ENCODE data around the gene C17orf107. TPM values are rescaled to one million over a fixed set of nuclear protein-coding genes. Genes with fewer than 3 reads are reported as not detected.

Gene C17orf107
- polyA plus RNA-seq, 1 experiment, result 1.0 TPM

- Histone ChIP-seq H3K27ac (ENCODE audit: low read depth, low read length) (no peak overlapping the region), H3K9me3 (ENCODE audit: control insufficient read depth, insufficient read depth, low read length) (no peaks in the 10 kb centered on the region; the same call in 1 of the 2 replicates), H3K27me3 (ENCODE audit: control insufficient read depth, insufficient read depth, low read length) (no peaks in the 10 kb centered on the region), H3K4me3 (ENCODE audit: low read depth, low read length) (no peak overlapping the region)
- ChIA-PET CTCF (interaction anchor here (1.1 to 5.1 kb wide), 2 partner anchors 104 to 183 kb away, joined by 8 to 46 read pairs; partner anchors contain the start of genes ARRB2, GLTPD2 and VMO1), POLR2A (interaction anchor here (0.5 kb wide), 1 partner anchor 207 kb away, joined by 4 read pairs; no protein-coding TSS in a partner anchor)
- no peak for TF ChIP-seq CTCF (IDR thresholded peaks at IDR 0.05; ENCODE audit: low read depth, low read length)
- DNase-seq (ENCODE audit: low read depth, low spot score), result no peak
Measured at GRCh38 chr17:4892499-4893221, 6.7 kb upstream of the C17orf107 start.

GRCh38 chr17:4893272-4893671 lies 6.1 kb upstream of the C17orf107 start:
- TF ChIP-seq CTCF (IDR thresholded peaks at IDR 0.05; ENCODE audit: low read depth, low read length), result no peak
- Histone ChIP-seq H3K4me3 (ENCODE audit: low read depth, low read length) (no peak overlapping the region), H3K9me3 (ENCODE audit: control insufficient read depth, insufficient read depth, low read length) (no peaks in the 10 kb centered on the region; the same call in 1 of the 2 replicates), H3K27ac (ENCODE audit: low read depth, low read length) (no peak overlapping the region), H3K27me3 (ENCODE audit: control insufficient read depth, insufficient read depth, low read length) (no peaks in the 10 kb centered on the region)
- CTCF ChIA-PET, result no interaction called here
- no peak for DNase-seq (ENCODE audit: low read depth, low spot score)
- POLR2A ChIA-PET, result interaction anchor here (0.5 kb wide), 1 partner anchor 208 kb away, joined by 4 read pairs; no protein-coding TSS in a partner anchor

GRCh38 chr17:4893721-4894560 lies 5.4 kb upstream of the C17orf107 start:
- no peak overlapping the region for H3K4me3 ChIP-seq (ENCODE audit: low read depth, low read length)
- ChIA-PET POLR2A (no interaction called here), CTCF (interaction anchor here (0.9 kb wide), 1 partner anchor 106 kb away, joined by 3 read pairs; no protein-coding TSS in a partner anchor)
- no peak for DNase-seq (ENCODE audit: low read depth, low spot score)
- no peak overlapping the region for H3K27ac ChIP-seq (ENCODE audit: low read depth, low read length)
- TF ChIP-seq CTCF (IDR thresholded peaks at IDR 0.05; ENCODE audit: low read depth, low read length), result no peak
- no peaks in the 10 kb centered on the region for H3K27me3 ChIP-seq (ENCODE audit: control insufficient read depth, insufficient read depth, low read length)
- H3K9me3 ChIP-seq (ENCODE audit: control insufficient read depth, insufficient read depth, low read length), result no peaks in the 10 kb centered on the region; the same call in 1 of the 2 replicates

- no peak overlapping the region for H3K27ac ChIP-seq (ENCODE audit: low read depth, low read length)
- CTCF ChIA-PET, result no interaction called here
- POLR2A ChIA-PET, result no interaction called here
- TF ChIP-seq CTCF (IDR thresholded peaks at IDR 0.05; ENCODE audit: low read depth, low read length), result no peak
- DNase-seq (ENCODE audit: low read depth, low spot score), result no peak
- no peaks in the 10 kb centered on the region for H3K27me3 ChIP-seq (ENCODE audit: control insufficient read depth, insufficient read depth, low read length)
- H3K4me3 ChIP-seq (ENCODE audit: low read depth, low read length), result no peak overlapping the region
- H3K9me3 ChIP-seq (ENCODE audit: control insufficient read depth, insufficient read depth, low read length), result peaks cover 7% of the 10 kb centered on the region; the same call in 1 of the 2 replicates
Measured at GRCh38 chr17:4895121-4895520, 4.2 kb upstream of the C17orf107 start.

Data from AG04450 (cell line).